Measurements from ENCODE around the gene PTPRZ1. TPM values are rescaled to one million over a fixed set of nuclear protein-coding genes. Genes with fewer than 3 reads are reported as not detected.

PTPRZ1 gene
- total and polyA plus RNA-seq, 2 donors from 2014 or later, result 0.17 to 0.98 TPM

- Histone ChIP-seq H3K27ac (ENCODE audit: low read depth in 2 of 2, low read length in 2 of 2) (no peak overlapping the region), H3K4me3 (ENCODE audit: low read length in 3 of 3) (no peak overlapping the region), H3K9ac (ENCODE audit: low read length in 3 of 3) (no peak overlapping the region), H3K9me3 (ENCODE audit: control insufficient read depth in 2 of 3, insufficient read depth in 1 of 3, low read length in 3 of 3) (no peaks in the 10 kb centered on the region), H3K4me1 (ENCODE audit: control insufficient read depth in 2 of 3, insufficient read depth in 2 of 3, low read depth in 1 of 3, low read length in 3 of 3) (no peaks in the 10 kb centered on the region), H3K36me3 (ENCODE audit: control insufficient read depth in 2 of 3, insufficient read depth in 3 of 3, low read length in 3 of 3) (no peaks in the 10 kb centered on the region), H3K27me3 (ENCODE audit: control insufficient read depth, insufficient read depth, low read length) (no peaks in the 10 kb centered on the region)
- no peak for FAIRE-seq
- no peak for DNase-seq
- intact Hi-C loops (cut with DNase I), result no loop called here
- TF ChIP-seq CTCF (IDR thresholded peaks at IDR 0.05; ENCODE audit: borderline replicate concordance, extremely low read depth, insufficient read depth), result no peak
Measured at GRCh38 chr7:122014697-122015096, 141.7 kb downstream of the PTPRZ1 start.

- Histone ChIP-seq H3K4me1 (ENCODE audit: control insufficient read depth in 2 of 3, insufficient read depth in 2 of 3, low read depth in 1 of 3, low read length in 3 of 3) (no peaks in the 10 kb centered on the region), H3K9ac (ENCODE audit: low read length in 3 of 3) (no peak overlapping the region), H3K9me3 (ENCODE audit: control insufficient read depth in 2 of 3, insufficient read depth in 1 of 3, low read length in 3 of 3) (no peaks in the 10 kb centered on the region), H3K27ac (ENCODE audit: low read depth in 2 of 2, low read length in 2 of 2) (no peak overlapping the region), H3K36me3 (ENCODE audit: control insufficient read depth in 2 of 3, insufficient read depth in 3 of 3, low read length in 3 of 3) (no peaks in the 10 kb centered on the region), H3K4me3 (ENCODE audit: low read length in 3 of 3) (no peak overlapping the region), H3K27me3 (ENCODE audit: control insufficient read depth, insufficient read depth, low read length) (no peaks in the 10 kb centered on the region)
- no peak for FAIRE-seq
- no peak for DNase-seq
- no peak for TF ChIP-seq CTCF (IDR thresholded peaks at IDR 0.05; ENCODE audit: borderline replicate concordance, extremely low read depth, insufficient read depth)
- intact Hi-C loops (cut with DNase I), result no loop called here
Measured at GRCh38 chr7:122018032-122018431, 145.1 kb downstream of the PTPRZ1 start.

DNA sequence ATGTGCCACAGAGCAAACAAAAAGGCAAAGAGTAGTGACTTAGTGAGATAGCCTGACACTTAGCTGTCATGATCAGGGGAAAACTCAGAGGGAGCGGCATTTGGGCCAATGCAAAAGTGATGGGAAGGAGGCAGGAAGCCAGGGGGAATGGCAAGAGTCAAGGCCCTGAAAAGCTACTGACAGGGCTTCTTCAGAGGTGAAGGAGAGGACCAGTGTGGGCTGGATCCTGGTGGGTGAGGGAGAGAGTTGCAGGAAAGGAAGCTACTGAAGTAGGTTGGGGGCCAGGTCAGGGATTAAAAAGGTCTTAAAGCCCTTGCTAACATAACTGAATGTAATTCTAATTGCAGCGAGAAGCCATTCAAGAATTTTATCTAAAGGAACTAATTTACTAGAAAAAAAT, 154.1 kb downstream of the PTPRZ1 start:
- intact Hi-C loops (cut with DNase I), result no loop called here
- no peak for FAIRE-seq

More for the DNA sequence above, 154.1 kb downstream of the PTPRZ1 start:
- Histone ChIP-seq H3K4me3 (ENCODE audit: low read length in 3 of 3) (no peak overlapping the region), H3K27ac (ENCODE audit: low read depth in 2 of 2, low read length in 2 of 2) (no peak overlapping the region), H3K4me1 (ENCODE audit: control insufficient read depth in 2 of 3, insufficient read depth in 2 of 3, low read depth in 1 of 3, low read length in 3 of 3) (no peaks in the 10 kb centered on the region), H3K9ac (ENCODE audit: low read length in 3 of 3) (no peak overlapping the region), H3K36me3 (ENCODE audit: control insufficient read depth in 2 of 3, insufficient read depth in 3 of 3, low read length in 3 of 3) (no peaks in the 10 kb centered on the region), H3K27me3 (ENCODE audit: control insufficient read depth, insufficient read depth, low read length) (no peaks in the 10 kb centered on the region), H3K9me3 (ENCODE audit: control insufficient read depth in 2 of 3, insufficient read depth in 1 of 3, low read length in 3 of 3) (no peaks in the 10 kb centered on the region)
- no peak for DNase-seq
- no peak for TF ChIP-seq CTCF (IDR thresholded peaks at IDR 0.05; ENCODE audit: borderline replicate concordance, extremely low read depth, insufficient read depth)

All from kidney (tissue), 14 donors.